Keratinocyte (primary cell): ENCODE data around the gene DCLRE1A. TPM values are rescaled to one million over a fixed set of nuclear protein-coding genes. Genes with fewer than 3 reads are reported as not detected.

Experiments
- DNase-seq: peaks from one replicate; pipeline ENCODE4 v3.0.0-alpha.2; 2011; ENCODE audit warnings: low read depth, missing footprints, low spot score
- FAIRE-seq: peaks from 2 replicates; lab custom pipeline; 2011; peaks lifted over from hg19 to GRCh38; lab: Jason Lieb, UNC
- H2AFZ ChIP-seq: 2 replicates; pipeline ENCODE4 v1.6.0; 2012; ENCODE audit warnings: low read length, control low read depth, inconsistent platforms; ENCODE audit not compliant: control insufficient read depth
- H3K27ac ChIP-seq: 2 replicates; pipeline ENCODE4 v1.5.1; 2011; ENCODE audit warnings: low read length; ENCODE audit not compliant: control insufficient read depth, insufficient read depth
- H3K27me3 ChIP-seq: 3 replicates; pipeline ENCODE4 v1.6.0; 2011; ENCODE audit warnings: low read length; ENCODE audit not compliant: control insufficient read depth, insufficient read depth; ENCODE audit errors: extremely low read depth
- H3K36me3 ChIP-seq, 2 experiments: 2 replicates in 1 of 2; 3 replicates in 1 of 2; pipeline ENCODE4 v1.5.1; 2011; ENCODE audit warnings: low read length in 2 of 2, mild to moderate bottlenecking in 1 of 2; ENCODE audit not compliant: control insufficient read depth in 2 of 2, insufficient read depth in 2 of 2; ENCODE audit errors: extremely low read depth in 1 of 2
- H3K4me1 ChIP-seq: 3 replicates; pipeline ENCODE4 v1.5.1; 2011; ENCODE audit warnings: low read length; ENCODE audit not compliant: control insufficient read depth, insufficient read depth; ENCODE audit errors: extremely low read depth
- H3K4me2 ChIP-seq: 3 replicates; pipeline ENCODE4 v1.6.0; 2011; ENCODE audit warnings: low read depth, low read length; ENCODE audit not compliant: control insufficient read depth, insufficient read depth; ENCODE audit errors: extremely low read depth
- H3K4me3 ChIP-seq, 3 experiments: fragments of 200-600 bp in 1 of 3; sonication (generic) in 1 of 3; 2 replicates in 2 of 3; 3 replicates in 1 of 3; pipeline ENCODE4 v1.5.1; 2011 to 2016; ENCODE audit warnings: low read length in 3 of 3, mild to moderate bottlenecking in 3 of 3, control low read depth in 2 of 3, inconsistent platforms in 1 of 3, low read depth in 1 of 3, mixed read lengths in 1 of 3, mixed run types in 1 of 3, moderate library complexity in 1 of 3; ENCODE audit not compliant: control insufficient read depth in 2 of 3, insufficient read depth in 2 of 3; ENCODE audit errors: extremely low read depth in 1 of 3
- H3K79me2 ChIP-seq: 2 replicates; pipeline ENCODE4 v1.6.0; 2012; ENCODE audit warnings: low read length; ENCODE audit not compliant: control insufficient read depth, insufficient read depth
- H3K9ac ChIP-seq: 3 replicates; pipeline ENCODE4 v1.6.0; 2011; ENCODE audit warnings: low read length; ENCODE audit not compliant: control insufficient read depth, insufficient read depth; ENCODE audit errors: extremely low read depth
- H3K9me1 ChIP-seq: 3 replicates; pipeline ENCODE4 v1.6.0; 2011; ENCODE audit warnings: low read length; ENCODE audit not compliant: control insufficient read depth, insufficient read depth; ENCODE audit errors: extremely low read depth
- H3K9me3 ChIP-seq: 2 replicates; pipeline ENCODE4 v1.5.1; 2012; ENCODE audit warnings: low read depth, low read length; ENCODE audit not compliant: control insufficient read depth
- H4K20me1 ChIP-seq: 3 replicates; pipeline ENCODE4 v1.6.0; 2011; ENCODE audit warnings: low read length; ENCODE audit not compliant: control insufficient read depth, insufficient read depth; ENCODE audit errors: extremely low read depth
- EZH2 ChIP-seq: IDR thresholded peaks from one replicate; pipeline ENCODE4 v1.6.1; 2012; ENCODE audit warnings: inconsistent platforms, mild to moderate bottlenecking, low read length, moderate library complexity
- dilution Hi-C: fragments of 300-500 bp; cut with MboI; formaldehyde crosslinking; loops from one replicate; pipeline ENCODE4 v1.7.0; 2020; ENCODE audit warnings: low sequenced_read_pairs; ENCODE audit not compliant: extremely low pct_ligation_motif_present
- polyA plus RNA-seq, 5 experiments: library from polyadenylated mRNA; depleted of rRNA in 3 of 5; stranded (reverse) in 3 of 5; stranded (forward) in 1 of 5; unstranded in 1 of 5; fragments of >200 nt; gene quantifications; 1 replicate in 1 of 5; 2 replicates in 3 of 5; 3 replicates in 1 of 5; pipeline versions ENCODE4 v1.2.1 to v1.2.3, GENCODE V29; 2011 to 2012; ENCODE audit warnings: missing spikeins in 2 of 5, low read depth in 1 of 5, low replicate concordance in 1 of 5
- TF ChIP-seq, protein P1 (sequence below), 3 experiments: IDR thresholded peaks in 1 of 3; conservative IDR thresholded peaks in 1 of 3; optimal IDR thresholded peaks in 1 of 3; 2 replicates in 2 of 3; 3 replicates in 1 of 3; pipeline versions ENCODE3 to v1.5.1; 2011; ENCODE audit warnings: low read length in 3 of 3, mild to moderate bottlenecking in 3 of 3, moderate library complexity in 2 of 3, control low read depth in 1 of 3, inconsistent platforms in 1 of 3; ENCODE audit not compliant: insufficient read depth in 2 of 3; ENCODE audit errors: extremely low read depth in 1 of 3

The DCLRE1A gene
- polyA plus RNA-seq, 1 donor (not counting 4 experiments of a cell fraction or from before 2014, with no cell fraction given): 6.5 TPM

DNA sequence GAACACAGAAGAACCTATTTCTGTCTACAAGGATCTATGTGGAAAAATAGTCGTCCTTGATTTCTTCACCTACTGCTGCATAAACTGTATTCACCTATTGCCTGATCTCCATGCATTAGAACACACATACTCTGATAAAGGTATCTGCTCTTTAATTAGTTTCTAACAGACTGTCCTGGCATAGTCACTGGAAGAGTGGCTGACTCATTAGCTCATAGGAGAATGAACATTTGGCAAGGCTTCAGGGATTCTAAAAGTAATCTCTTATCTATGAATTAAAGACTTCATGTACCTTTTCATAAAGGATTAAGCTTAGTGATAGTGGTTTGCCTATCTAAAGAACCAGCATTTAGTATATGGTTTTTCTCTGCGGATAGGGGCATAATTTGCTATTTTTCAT lies 4.7 kb upstream of the DCLRE1A start:
- Histone ChIP-seq H3K27me3 (no peaks in the 10 kb centered on the region), H3K4me1 (peaks cover 29% of the 10 kb centered on the region), H3K9ac (no peak overlapping the region), H3K9me1 (no peaks in the 10 kb centered on the region), H3K79me2 (peaks cover 36% of the 10 kb centered on the region), H3K4me2 (no peak overlapping the region), H3K36me3 (peaks cover 3 to 5% of the 10 kb centered on the region in 2 experiments), H3K27ac (no peak overlapping the region), H4K20me1 (no peaks in the 10 kb centered on the region), H3K9me3 (no peaks in the 10 kb centered on the region), H3K4me3 (no peak overlapping the region), H2AFZ (no peak overlapping the region)
- no peak for DNase-seq
- dilution Hi-C loops: no loop called here
- no peak for FAIRE-seq
- TF ChIP-seq EZH2: no peak
- TF ChIP-seq, protein P1, sequence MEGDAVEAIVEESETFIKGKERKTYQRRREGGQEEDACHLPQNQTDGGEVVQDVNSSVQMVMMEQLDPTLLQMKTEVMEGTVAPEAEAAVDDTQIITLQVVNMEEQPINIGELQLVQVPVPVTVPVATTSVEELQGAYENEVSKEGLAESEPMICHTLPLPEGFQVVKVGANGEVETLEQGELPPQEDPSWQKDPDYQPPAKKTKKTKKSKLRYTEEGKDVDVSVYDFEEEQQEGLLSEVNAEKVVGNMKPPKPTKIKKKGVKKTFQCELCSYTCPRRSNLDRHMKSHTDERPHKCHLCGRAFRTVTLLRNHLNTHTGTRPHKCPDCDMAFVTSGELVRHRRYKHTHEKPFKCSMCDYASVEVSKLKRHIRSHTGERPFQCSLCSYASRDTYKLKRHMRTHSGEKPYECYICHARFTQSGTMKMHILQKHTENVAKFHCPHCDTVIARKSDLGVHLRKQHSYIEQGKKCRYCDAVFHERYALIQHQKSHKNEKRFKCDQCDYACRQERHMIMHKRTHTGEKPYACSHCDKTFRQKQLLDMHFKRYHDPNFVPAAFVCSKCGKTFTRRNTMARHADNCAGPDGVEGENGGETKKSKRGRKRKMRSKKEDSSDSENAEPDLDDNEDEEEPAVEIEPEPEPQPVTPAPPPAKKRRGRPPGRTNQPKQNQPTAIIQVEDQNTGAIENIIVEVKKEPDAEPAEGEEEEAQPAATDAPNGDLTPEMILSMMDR (optimal IDR thresholded peaks at IDR 0.05 in 1 of 3, IDR thresholded peaks at IDR 0.05 in 1 of 3, conservative IDR thresholded peaks at IDR 0.05 in 1 of 3; ENCODE audit: extremely low read depth in 1 of 3, insufficient read depth in 2 of 3, low read length in 3 of 3): no peak

DNA sequence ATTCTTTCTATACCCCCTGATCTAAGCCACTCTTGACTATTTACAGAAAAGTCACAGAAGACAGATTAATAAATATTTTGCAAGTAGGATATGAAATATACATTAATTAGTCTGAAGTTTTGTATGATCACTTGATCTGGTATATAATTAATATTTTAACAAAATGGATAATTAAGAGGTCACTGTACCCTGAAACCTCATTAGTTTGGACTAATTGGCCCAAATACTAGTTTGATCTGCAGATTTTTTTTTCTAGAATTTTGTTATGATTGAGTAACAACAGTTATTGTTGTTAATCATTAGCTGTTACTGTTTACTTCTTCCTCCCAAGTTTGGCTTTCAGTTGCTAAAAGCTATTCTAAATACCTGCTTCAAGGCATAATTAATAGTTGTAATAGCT lies 3.3 kb upstream of the DCLRE1A start:
- dilution Hi-C loops: no loop called here
- no peak for TF ChIP-seq EZH2
- TF ChIP-seq, protein P1 (optimal IDR thresholded peaks at IDR 0.05 in 1 of 3, IDR thresholded peaks at IDR 0.05 in 1 of 3, conservative IDR thresholded peaks at IDR 0.05 in 1 of 3; ENCODE audit: extremely low read depth in 1 of 3, insufficient read depth in 2 of 3, low read length in 3 of 3): no peak
- Histone ChIP-seq H3K4me3 (no peak overlapping the region), H3K9me3 (no peaks in the 10 kb centered on the region), H3K27me3 (no peaks in the 10 kb centered on the region), H3K36me3 (peaks cover 3 to 11% of the 10 kb centered on the region in 2 experiments), H3K4me2 (no peak overlapping the region), H3K9ac (no peak overlapping the region), H3K9me1 (no peaks in the 10 kb centered on the region), H3K79me2 (peaks cover 36% of the 10 kb centered on the region), H3K4me1 (peaks cover 37% of the 10 kb centered on the region), H3K27ac (no peak overlapping the region), H2AFZ (no peak overlapping the region), H4K20me1 (no peaks in the 10 kb centered on the region)
- FAIRE-seq (no peak), DNase-seq (no peak)
